ENCODE data around the gene TOX3. TPM values are rescaled to one million over a fixed set of nuclear protein-coding genes. Genes with fewer than 3 reads are reported as not detected.

TOX3 gene
- total and polyA plus RNA-seq, 2 of the 13 experiments (the other 11 are each of a cell fraction or from before 2014, with no cell fraction given), result 14.5 to 98.6 TPM

DNA sequence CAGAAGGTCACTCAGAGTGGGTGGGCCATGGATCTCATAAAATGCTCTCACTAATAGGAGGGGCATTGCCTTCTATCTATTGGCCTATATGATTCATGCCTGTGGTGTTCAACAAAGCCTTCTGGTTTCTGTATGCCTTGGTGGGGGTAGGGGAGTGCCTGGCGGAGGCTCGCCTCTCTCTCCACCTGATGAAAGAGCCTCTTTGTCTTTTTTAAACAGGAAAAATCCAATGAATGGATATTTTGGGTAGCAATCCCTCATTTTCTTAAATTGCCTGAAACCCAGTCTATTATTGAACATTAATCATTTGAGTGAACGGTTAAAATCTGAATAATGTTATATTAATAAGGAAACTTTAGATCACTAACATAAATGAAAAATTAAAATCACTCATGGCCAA is 90.6 kb downstream of the TOX3 start (continued):
- peak; percentile 48; the same call in 1 of the 2 replicates for TF ChIP-seq GFI1 (CRISPR knock-in tag; IDR thresholded peaks at IDR 0.05; ENCODE audit: borderline replicate concordance)
- peak; percentile 72 for TF ChIP-seq SAP130 (CRISPR knock-in tag; IDR thresholded peaks at IDR 0.05; ENCODE audit: low read depth)
- no peak for TF ChIP-seq ZNF383 (CRISPR knock-in tag; IDR thresholded peaks at IDR 0.05; ENCODE audit: borderline replicate concordance)
- no peak for TF ChIP-seq KDM1A (CRISPR knock-in tag; IDR thresholded peaks at IDR 0.05)
- no peak for TF ChIP-seq ZNF569 (CRISPR knock-in tag; IDR thresholded peaks at IDR 0.05; ENCODE audit: borderline replicate concordance)
- TF ChIP-seq, protein P1, sequence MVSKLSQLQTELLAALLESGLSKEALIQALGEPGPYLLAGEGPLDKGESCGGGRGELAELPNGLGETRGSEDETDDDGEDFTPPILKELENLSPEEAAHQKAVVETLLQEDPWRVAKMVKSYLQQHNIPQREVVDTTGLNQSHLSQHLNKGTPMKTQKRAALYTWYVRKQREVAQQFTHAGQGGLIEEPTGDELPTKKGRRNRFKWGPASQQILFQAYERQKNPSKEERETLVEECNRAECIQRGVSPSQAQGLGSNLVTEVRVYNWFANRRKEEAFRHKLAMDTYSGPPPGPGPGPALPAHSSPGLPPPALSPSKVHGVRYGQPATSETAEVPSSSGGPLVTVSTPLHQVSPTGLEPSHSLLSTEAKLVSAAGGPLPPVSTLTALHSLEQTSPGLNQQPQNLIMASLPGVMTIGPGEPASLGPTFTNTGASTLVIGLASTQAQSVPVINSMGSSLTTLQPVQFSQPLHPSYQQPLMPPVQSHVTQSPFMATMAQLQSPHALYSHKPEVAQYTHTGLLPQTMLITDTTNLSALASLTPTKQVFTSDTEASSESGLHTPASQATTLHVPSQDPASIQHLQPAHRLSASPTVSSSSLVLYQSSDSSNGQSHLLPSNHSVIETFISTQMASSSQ (IDR thresholded peaks at IDR 0.05; ENCODE audit: low read depth), result no peak
- TF ChIP-seq, protein P1 (CRISPR knock-in tag; IDR thresholded peaks at IDR 0.05; ENCODE audit: borderline replicate concordance), result peak; percentile 38; the same call in 1 of the 2 replicates
- TF ChIP-seq, protein P2, sequence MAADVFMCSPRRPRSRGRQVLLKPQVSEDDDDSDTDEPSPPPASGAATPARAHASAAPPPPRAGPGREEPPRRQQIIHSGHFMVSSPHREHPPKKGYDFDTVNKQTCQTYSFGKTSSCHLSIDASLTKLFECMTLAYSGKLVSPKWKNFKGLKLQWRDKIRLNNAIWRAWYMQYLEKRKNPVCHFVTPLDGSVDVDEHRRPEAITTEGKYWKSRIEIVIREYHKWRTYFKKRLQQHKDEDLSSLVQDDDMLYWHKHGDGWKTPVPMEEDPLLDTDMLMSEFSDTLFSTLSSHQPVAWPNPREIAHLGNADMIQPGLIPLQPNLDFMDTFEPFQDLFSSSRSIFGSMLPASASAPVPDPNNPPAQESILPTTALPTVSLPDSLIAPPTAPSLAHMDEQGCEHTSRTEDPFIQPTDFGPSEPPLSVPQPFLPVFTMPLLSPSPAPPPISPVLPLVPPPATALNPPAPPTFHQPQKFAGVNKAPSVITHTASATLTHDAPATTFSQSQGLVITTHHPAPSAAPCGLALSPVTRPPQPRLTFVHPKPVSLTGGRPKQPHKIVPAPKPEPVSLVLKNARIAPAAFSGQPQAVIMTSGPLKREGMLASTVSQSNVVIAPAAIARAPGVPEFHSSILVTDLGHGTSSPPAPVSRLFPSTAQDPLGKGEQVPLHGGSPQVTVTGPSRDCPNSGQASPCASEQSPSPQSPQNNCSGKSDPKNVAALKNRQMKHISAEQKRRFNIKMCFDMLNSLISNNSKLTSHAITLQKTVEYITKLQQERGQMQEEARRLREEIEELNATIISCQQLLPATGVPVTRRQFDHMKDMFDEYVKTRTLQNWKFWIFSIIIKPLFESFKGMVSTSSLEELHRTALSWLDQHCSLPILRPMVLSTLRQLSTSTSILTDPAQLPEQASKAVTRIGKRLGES (CRISPR knock-in tag; IDR thresholded peaks at IDR 0.05; ENCODE audit: borderline replicate concordance), result no peak
- TF ChIP-seq POLR2A (IDR thresholded peaks at IDR 0.05; ENCODE audit: insufficient read depth in 1 of 2, low read depth in 2 of 2, low read length in 2 of 2), result no peak
- TF ChIP-seq ISX (CRISPR knock-in tag; conservative IDR thresholded peaks at IDR 0.05), result no peak
- TF ChIP-seq RBM22 (optimal IDR thresholded peaks at IDR 0.05; ENCODE audit: low read length), result peak; percentile 44
- TF ChIP-seq, protein P3, sequence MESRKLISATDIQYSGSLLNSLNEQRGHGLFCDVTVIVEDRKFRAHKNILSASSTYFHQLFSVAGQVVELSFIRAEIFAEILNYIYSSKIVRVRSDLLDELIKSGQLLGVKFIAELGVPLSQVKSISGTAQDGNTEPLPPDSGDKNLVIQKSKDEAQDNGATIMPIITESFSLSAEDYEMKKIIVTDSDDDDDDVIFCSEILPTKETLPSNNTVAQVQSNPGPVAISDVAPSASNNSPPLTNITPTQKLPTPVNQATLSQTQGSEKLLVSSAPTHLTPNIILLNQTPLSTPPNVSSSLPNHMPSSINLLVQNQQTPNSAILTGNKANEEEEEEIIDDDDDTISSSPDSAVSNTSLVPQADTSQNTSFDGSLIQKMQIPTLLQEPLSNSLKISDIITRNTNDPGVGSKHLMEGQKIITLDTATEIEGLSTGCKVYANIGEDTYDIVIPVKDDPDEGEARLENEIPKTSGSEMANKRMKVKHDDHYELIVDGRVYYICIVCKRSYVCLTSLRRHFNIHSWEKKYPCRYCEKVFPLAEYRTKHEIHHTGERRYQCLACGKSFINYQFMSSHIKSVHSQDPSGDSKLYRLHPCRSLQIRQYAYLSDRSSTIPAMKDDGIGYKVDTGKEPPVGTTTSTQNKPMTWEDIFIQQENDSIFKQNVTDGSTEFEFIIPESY (CRISPR knock-in tag; IDR thresholded peaks at IDR 0.05), result peak; percentile 93
- no peak for TF ChIP-seq KAT7 (CRISPR knock-in tag; IDR thresholded peaks at IDR 0.05; ENCODE audit: borderline replicate concordance)
- TF ChIP-seq, protein P4, sequence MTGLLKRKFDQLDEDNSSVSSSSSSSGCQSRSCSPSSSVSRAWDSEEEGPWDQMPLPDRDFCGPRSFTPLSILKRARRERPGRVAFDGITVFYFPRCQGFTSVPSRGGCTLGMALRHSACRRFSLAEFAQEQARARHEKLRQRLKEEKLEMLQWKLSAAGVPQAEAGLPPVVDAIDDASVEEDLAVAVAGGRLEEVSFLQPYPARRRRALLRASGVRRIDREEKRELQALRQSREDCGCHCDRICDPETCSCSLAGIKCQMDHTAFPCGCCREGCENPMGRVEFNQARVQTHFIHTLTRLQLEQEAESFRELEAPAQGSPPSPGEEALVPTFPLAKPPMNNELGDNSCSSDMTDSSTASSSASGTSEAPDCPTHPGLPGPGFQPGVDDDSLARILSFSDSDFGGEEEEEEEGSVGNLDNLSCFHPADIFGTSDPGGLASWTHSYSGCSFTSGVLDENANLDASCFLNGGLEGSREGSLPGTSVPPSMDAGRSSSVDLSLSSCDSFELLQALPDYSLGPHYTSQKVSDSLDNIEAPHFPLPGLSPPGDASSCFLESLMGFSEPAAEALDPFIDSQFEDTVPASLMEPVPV (CRISPR knock-in tag; IDR thresholded peaks at IDR 0.05), result no peak
- peak; percentile 51; the same call in 1 of the 2 replicates for TF ChIP-seq THAP11 (CRISPR knock-in tag; IDR thresholded peaks at IDR 0.05)
- TF ChIP-seq, protein P5, sequence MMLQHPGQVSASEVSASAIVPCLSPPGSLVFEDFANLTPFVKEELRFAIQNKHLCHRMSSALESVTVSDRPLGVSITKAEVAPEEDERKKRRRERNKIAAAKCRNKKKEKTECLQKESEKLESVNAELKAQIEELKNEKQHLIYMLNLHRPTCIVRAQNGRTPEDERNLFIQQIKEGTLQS (CRISPR knock-in tag; IDR thresholded peaks at IDR 0.05), result peak; percentile 56; the same call in 1 of the 2 replicates
- peak; percentile 79; the same call in 1 of the 2 replicates for TF ChIP-seq ZNF331 (CRISPR knock-in tag; IDR thresholded peaks at IDR 0.05)
- TF ChIP-seq YEATS2 (CRISPR knock-in tag; IDR thresholded peaks at IDR 0.05; ENCODE audit: borderline replicate concordance), result 0 out of 2 replicates have a peak, but pooled peaks have one; percentile 18
- TF ChIP-seq ZNF33A (CRISPR knock-in tag; IDR thresholded peaks at IDR 0.05; ENCODE audit: borderline replicate concordance), result no peak
- no peak for TF ChIP-seq ZBTB7A (CRISPR knock-in tag; IDR thresholded peaks at IDR 0.05)
